HEK293 (cell line): ENCODE data around the gene AKIP1.

Experiments used
- BCL11B ChIP-seq: fragments of 450-650 bp; formaldehyde crosslinking; IDR thresholded peaks from 2 replicates; pipeline ENCODE4 v1.5.1; 2016; ENCODE audit warnings: low read depth, missing biosample characterization, missing genetic modification characterization
- CTCF ChIP-seq: fragments of 450-650 bp; formaldehyde crosslinking; IDR thresholded peaks from 2 replicates; pipeline ENCODE4 v1.5.1; 2016; ENCODE audit warnings: missing biosample characterization, missing genetic modification characterization
- HOXA7 ChIP-seq: sonication (generic); formaldehyde crosslinking; IDR thresholded peaks from 2 replicates; pipeline ENCODE4 v1.8.1; 2022; ENCODE audit warnings: missing genetic modification reagents, borderline replicate concordance
- PBX3 ChIP-seq: sonication (generic); formaldehyde crosslinking; IDR thresholded peaks from 2 replicates; pipeline ENCODE4 v1.8.1; 2022; ENCODE audit warnings: mild to moderate bottlenecking, moderate library complexity, missing genetic modification reagents
- ZBTB21 ChIP-seq: fragments of 450-650 bp; formaldehyde crosslinking; IDR thresholded peaks from 2 replicates; pipeline ENCODE4 v1.5.1; 2017; ENCODE audit warnings: missing biosample characterization, missing genetic modification characterization
- ZFP69B ChIP-seq: fragments of 450-650 bp; formaldehyde crosslinking; IDR thresholded peaks from 2 replicates; pipeline ENCODE4 v1.5.1; 2016; ENCODE audit warnings: missing biosample characterization, missing genetic modification characterization
- ZNF140 ChIP-seq: fragments of 450-650 bp; formaldehyde crosslinking; IDR thresholded peaks from 2 replicates; pipeline ENCODE4 v1.5.1; 2016; ENCODE audit warnings: missing biosample characterization, missing genetic modification characterization
- ZNF175 ChIP-seq: fragments of 450-650 bp; formaldehyde crosslinking; IDR thresholded peaks from 2 replicates; pipeline ENCODE4 v1.5.1; 2016; ENCODE audit warnings: missing biosample characterization, missing genetic modification characterization
- ZNF18 ChIP-seq: fragments of 450-650 bp; formaldehyde crosslinking; IDR thresholded peaks from 2 replicates; pipeline ENCODE4 v1.5.1; 2016; ENCODE audit warnings: missing biosample characterization, missing genetic modification characterization
- ZNF239 ChIP-seq: fragments of 450-650 bp; formaldehyde crosslinking; IDR thresholded peaks from 2 replicates; pipeline ENCODE4 v1.5.1; 2016; ENCODE audit warnings: missing biosample characterization, missing genetic modification characterization
- ZNF561 ChIP-seq: fragments of 450-650 bp; IDR thresholded peaks from 2 replicates; pipeline ENCODE4 v1.5.1; 2018; ENCODE audit warnings: missing biosample characterization, missing genetic modification characterization, borderline replicate concordance
- ZNF629 ChIP-seq: fragments of 450-650 bp; formaldehyde crosslinking; IDR thresholded peaks from 2 replicates; pipeline ENCODE4 v1.5.1; 2017; ENCODE audit warnings: missing biosample characterization, missing genetic modification characterization
- ZNF639 ChIP-seq: fragments of 450-650 bp; formaldehyde crosslinking; IDR thresholded peaks from 2 replicates; pipeline ENCODE4 v1.5.1; 2016; ENCODE audit warnings: missing biosample characterization, missing genetic modification characterization
- ZSCAN23 ChIP-seq: fragments of 450-650 bp; formaldehyde crosslinking; IDR thresholded peaks from 2 replicates; pipeline ENCODE4 v1.5.1; 2016; ENCODE audit warnings: missing biosample characterization, missing genetic modification characterization

- TF ChIP-seq ZNF175 (tag by site-specific recombination) (no peak), CTCF (tag by site-specific recombination) (no peak), ZSCAN23 (tag by site-specific recombination) (no peak), HOXA7 (no peak), ZNF639 (no peak), ZNF239 (tag by site-specific recombination) (no peak), ZNF18 (tag by site-specific recombination) (no peak), ZNF561 (tag by site-specific recombination) (no peak), ZFP69B (no peak), PBX3 (CRISPR knock-in tag) (no peak), ZBTB21 (tag by site-specific recombination) (no peak), ZNF629 (tag by site-specific recombination) (no peak), ZNF140 (tag by site-specific recombination) (no peak), BCL11B (tag by site-specific recombination) (no peak)
Observed at GRCh38 chr11:8886322-8886721, 24.7 kb upstream of the AKIP1 start.
